ENCODE results near the gene CDH15.

DNA sequence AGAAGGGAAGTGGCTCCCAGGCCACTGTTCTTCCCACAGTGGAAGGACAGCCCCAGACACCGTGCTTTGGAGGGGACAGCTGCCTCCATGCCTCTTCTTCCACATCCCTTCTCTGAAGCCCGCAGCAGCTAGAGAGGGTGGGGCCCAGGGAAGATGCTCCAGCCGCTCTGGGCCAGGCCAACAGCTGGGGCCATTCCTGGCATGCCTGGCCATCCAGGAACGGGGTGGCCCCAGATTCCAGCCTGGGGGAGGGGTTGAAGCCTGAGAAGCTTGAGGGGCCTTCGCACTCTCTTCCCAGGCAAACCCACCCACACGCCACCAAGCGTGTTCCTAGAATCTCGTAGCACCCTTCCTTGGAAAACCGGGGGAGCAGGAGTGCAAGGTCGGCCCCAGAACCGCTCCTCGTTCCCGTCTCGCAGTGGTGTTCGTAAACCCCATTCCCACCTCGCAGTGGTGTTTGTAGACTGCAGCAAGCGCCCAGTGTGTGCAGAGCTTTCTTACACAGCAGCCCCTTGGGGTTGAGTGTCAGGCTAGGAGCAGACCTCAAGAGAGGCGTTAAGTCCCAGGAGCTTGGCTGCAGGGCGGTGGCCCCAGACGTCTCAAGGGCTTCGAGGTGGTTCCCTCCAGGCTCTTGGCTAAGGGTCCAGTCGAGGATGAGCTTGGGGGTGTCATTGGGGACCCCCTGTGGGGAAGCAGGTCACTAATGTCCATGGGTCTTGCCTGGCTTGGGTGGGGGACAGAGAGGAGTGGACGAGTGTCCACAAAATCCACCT lies 2.7 kb downstream of the CDH15 start:
- TF ChIP-seq EZH2 (IDR thresholded peaks at IDR 0.05; ENCODE audit: insufficient read depth, low read length) (no peak), CTCF (IDR thresholded peaks at IDR 0.05; ENCODE audit: insufficient read depth, low read depth, low read length) (no peak)

Data from astrocyte (in vitro differentiated cells and primary cell).